K562 (cell line): Measurements from ENCODE around the gene THG1L. TPM values are rescaled to one million over a fixed set of nuclear protein-coding genes. Genes with fewer than 3 reads are reported as not detected.
A peak's percentile ranks its signal among the peaks of the same experiment; 100 is the strongest.

Source experiments
- ADNP ChIP-seq: fragments of 200-800 bp; sonication (Bioruptor generic); IDR thresholded peaks from 2 replicates; pipeline ENCODE4 v1.6.1; 2016; ENCODE audit warnings: missing genetic modification characterization, missing compliant biosample characterization
- BRCA1 ChIP-seq, 2 experiments: fragments of 450-650 bp in 1 of 2; sonication (generic) in 1 of 2; formaldehyde crosslinking in 1 of 2; IDR thresholded peaks; 2 replicates each; pipeline versions ENCODE4 v1.5.0 to v1.6.1; 2017 to 2020; ENCODE audit warnings: mild to moderate bottlenecking in 1 of 2, missing genetic modification reagents in 1 of 2
- ESRRA ChIP-seq: fragments of 450-650 bp; IDR thresholded peaks from 2 replicates; pipeline ENCODE4 v1.6.1; 2014; ENCODE audit warnings: low read depth, mild to moderate bottlenecking, moderate library complexity, borderline replicate concordance
- GTF2F1 ChIP-seq: IDR thresholded peaks from 2 replicates; pipeline ENCODE4 v1.6.1; 2011; ENCODE audit warnings: low read depth, low read length, improper control_type of control experiment
- HDAC6 ChIP-seq: IDR thresholded peaks from 2 replicates; pipeline ENCODE4 v1.6.1; 2012; ENCODE audit warnings: low read depth, mild to moderate bottlenecking, control low read depth, inconsistent platforms, low read length, moderate library complexity
- HEY1 ChIP-seq: fragments of 250-450 bp; sonication (Bioruptor Pico); IDR thresholded peaks from 2 replicates; pipeline ENCODE4 v1.5.0; 2020; ENCODE audit warnings: mild to moderate bottlenecking, moderate library complexity, borderline replicate concordance
- PHF20 ChIP-seq: fragments of 450-650 bp; IDR thresholded peaks from 2 replicates; pipeline ENCODE4 v1.6.1; 2018; ENCODE audit not compliant: partially characterized antibody
- POLR3A ChIP-seq: IDR thresholded peaks from 2 replicates; pipeline ENCODE4 v1.6.1; 2011; ENCODE audit warnings: borderline replicate concordance, mild to moderate bottlenecking, moderate library complexity; ENCODE audit not compliant: insufficient read length, insufficient read depth; ENCODE audit errors: extremely low read depth
- PYGO2 ChIP-seq: fragments of 450-650 bp; IDR thresholded peaks from 2 replicates; pipeline ENCODE4 v1.6.1; 2016; ENCODE audit warnings: mild to moderate bottlenecking, missing genetic modification characterization, moderate library complexity, missing compliant biosample characterization
- RBBP5 ChIP-seq: fragments of 200-600 bp; sonication (generic); IDR thresholded peaks from 2 replicates; pipeline ENCODE4 v1.6.1; 2012; ENCODE audit warnings: borderline replicate concordance, mild to moderate bottlenecking, low read length, control low read depth, inconsistent platforms; ENCODE audit not compliant: insufficient read depth, poor library complexity, severe bottlenecking
- SAFB ChIP-seq: fragments of 200-400 bp; formaldehyde crosslinking; IDR thresholded peaks from 2 replicates; pipeline ENCODE4 v1.6.1; 2017; ENCODE audit warnings: low read depth, low read length, borderline replicate concordance
- SMARCE1 ChIP-seq: fragments of 450-650 bp; IDR thresholded peaks from 2 replicates; pipeline ENCODE4 v1.7.1; 2016; ENCODE audit warnings: mild to moderate bottlenecking
- ZFP1 ChIP-seq: fragments of 450-650 bp; formaldehyde crosslinking; IDR thresholded peaks from 2 replicates; pipeline ENCODE4 v1.4.0; 2020; ENCODE audit warnings: mild to moderate bottlenecking, mixed read lengths
- ZFP30 ChIP-seq: fragments of 250-450 bp; sonication (Bioruptor Pico); IDR thresholded peaks from 2 replicates; pipeline ENCODE4 v1.8.0; 2022; ENCODE audit warnings: moderate library complexity, mild to moderate bottlenecking, inconsistent platforms, borderline replicate concordance
- ZNF324 ChIP-seq: fragments of 250-450 bp; sonication (Bioruptor Pico); IDR thresholded peaks from 2 replicates; pipeline ENCODE4 v1.4.0; 2020; ENCODE audit warnings: mild to moderate bottlenecking
- ZNF384 ChIP-seq: IDR thresholded peaks from 2 replicates; pipeline ENCODE4 v1.6.1; 2012; ENCODE audit warnings: low read depth, low read length, improper control_type of control experiment
- ZNF584 ChIP-seq: fragments of 200-800 bp; sonication (Bioruptor generic); IDR thresholded peaks from 2 replicates; pipeline ENCODE4 v1.6.1; 2016; ENCODE audit warnings: low read depth, mild to moderate bottlenecking, missing genetic modification characterization, missing compliant biosample characterization
- ZNF780A ChIP-seq: fragments of 250-450 bp; sonication (Bioruptor Pico); IDR thresholded peaks from 2 replicates; pipeline ENCODE4 v1.5.0; 2021; ENCODE audit warnings: mild to moderate bottlenecking
- polyA plus RNA-seq, 8 experiments: library from polyadenylated mRNA; depleted of rRNA in 4 of 8; stranded (reverse) in 5 of 8; unstranded in 3 of 8; fragments of >200 nt; fragmentation: Nextera tagmentation in 2 of 8; fragmentation: Illumina TruSeq in 1 of 8; extraction: Ambion mirVana in 2 of 8; extraction: Trizol in 1 of 8; gene quantifications; 2 replicates each; pipeline versions ENCODE4 v1.2.1 to v1.2.3, GENCODE V29; 2011 to 2014; ENCODE audit warnings: inconsistent platforms in 1 of 8, missing spikeins in 1 of 8
- total RNA-seq, 7 experiments: library from RNA; depleted of rRNA in 6 of 7; stranded (reverse); fragments of >200 nt in 6 of 7; fragmentation: Illumina TruSeq in 2 of 7; extraction: Trizol in 2 of 7; gene quantifications; 2 replicates each; pipeline versions ENCODE4 v1.2.1 to v1.2.3, GENCODE V29; 2011 to 2021; ENCODE audit warnings: low replicate concordance in 1 of 7
- TF ChIP-seq, protein P1 (sequence below): sonication (generic); formaldehyde crosslinking; IDR thresholded peaks from 2 replicates; pipeline ENCODE4 v1.8.0; 2022; ENCODE audit warnings: mild to moderate bottlenecking, missing genetic modification reagents
- TF ChIP-seq, protein P2 (sequence below): sonication (generic); formaldehyde crosslinking; IDR thresholded peaks from 2 replicates; pipeline ENCODE4 v1.8.0; 2022; ENCODE audit warnings: mild to moderate bottlenecking, missing genetic modification reagents
- TF ChIP-seq, protein P3 (sequence below): fragments of 250-450 bp; sonication (Bioruptor Pico); IDR thresholded peaks from 2 replicates; pipeline ENCODE4 v1.5.1; 2021; ENCODE audit warnings: mild to moderate bottlenecking
- TF ChIP-seq, protein P4 (sequence below): sonication (generic); formaldehyde crosslinking; IDR thresholded peaks from 2 replicates; pipeline ENCODE4 v1.8.1; 2023; ENCODE audit warnings: mild to moderate bottlenecking, missing genetic modification reagents

THG1L gene
- total and polyA plus RNA-seq, 9 of the 15 experiments (the other 6 are each of a cell fraction or from before 2014, with no cell fraction given): 21.8 to 40.7 (median 28.0) TPM

DNA sequence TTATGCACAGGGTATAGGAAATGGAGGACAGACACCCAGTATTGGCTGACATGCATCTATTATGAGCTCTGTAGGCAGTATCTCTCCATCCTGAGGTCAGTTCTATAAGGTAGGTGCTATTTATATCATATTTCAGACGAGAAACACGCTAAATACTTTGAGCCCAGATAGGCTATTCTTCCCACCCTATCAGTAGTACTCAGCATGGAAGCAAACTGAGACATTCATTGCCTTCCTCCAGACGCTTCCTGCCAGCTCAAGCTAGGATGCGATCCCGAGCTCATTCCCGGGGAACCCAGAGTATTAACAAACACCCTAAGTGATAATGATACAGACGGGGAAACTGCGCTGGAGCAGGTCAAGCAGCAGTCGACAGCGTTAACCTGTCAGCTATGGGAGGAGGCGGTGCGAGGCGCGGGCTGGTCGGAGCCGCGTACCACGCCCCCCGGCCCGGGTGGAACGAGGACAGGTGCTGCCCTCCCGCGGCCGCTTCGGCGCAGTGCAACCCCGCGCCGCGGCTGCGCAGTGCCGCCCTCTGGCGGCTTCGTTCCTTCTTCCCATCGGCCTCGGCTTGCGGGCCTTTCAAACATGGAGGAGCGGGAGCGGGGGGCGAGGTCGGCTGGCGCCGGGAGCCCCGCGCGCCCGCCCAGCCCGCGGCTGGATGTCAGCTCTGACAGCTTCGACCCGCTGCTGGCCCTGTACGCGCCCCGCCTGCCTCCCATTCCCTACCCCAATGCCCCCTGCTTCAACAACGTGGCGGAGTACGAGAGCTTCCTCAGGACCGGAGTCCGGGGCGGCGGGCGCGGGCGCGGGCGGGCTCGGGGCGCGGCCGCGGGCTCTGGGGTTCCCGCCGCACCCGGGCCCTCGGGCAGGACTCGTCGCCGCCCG is 12.2 kb downstream of the THG1L start, which contains the start of gene LSM11 (continued):
- TF ChIP-seq HEY1 (CRISPR knock-in tag) (no peak), ZNF384 (peak; percentile 41; the same call in 1 of the 2 replicates), RBBP5 (peak; percentile 44), ZNF324 (no peak), ADNP (no peak), ESRRA (peak; percentile 38; the same call in 1 of the 2 replicates), GTF2F1 (no peak), ZNF584 (CRISPR knock-in tag) (no peak), ZNF780A (CRISPR knock-in tag) (no peak), PYGO2 (no peak), SAFB (no peak), PHF20 (no peak), POLR3A (no peak), HDAC6 (no peak), BRCA1 (IDR thresholded peaks at IDR 0.05) (no peak), BRCA1 (CRISPR knock-in tag; IDR thresholded peaks at IDR 0.05) (no peak), ZFP30 (CRISPR knock-in tag) (no peak), SMARCE1 (no peak), ZFP1 (CRISPR knock-in tag) (no peak)
- TF ChIP-seq, protein P1, sequence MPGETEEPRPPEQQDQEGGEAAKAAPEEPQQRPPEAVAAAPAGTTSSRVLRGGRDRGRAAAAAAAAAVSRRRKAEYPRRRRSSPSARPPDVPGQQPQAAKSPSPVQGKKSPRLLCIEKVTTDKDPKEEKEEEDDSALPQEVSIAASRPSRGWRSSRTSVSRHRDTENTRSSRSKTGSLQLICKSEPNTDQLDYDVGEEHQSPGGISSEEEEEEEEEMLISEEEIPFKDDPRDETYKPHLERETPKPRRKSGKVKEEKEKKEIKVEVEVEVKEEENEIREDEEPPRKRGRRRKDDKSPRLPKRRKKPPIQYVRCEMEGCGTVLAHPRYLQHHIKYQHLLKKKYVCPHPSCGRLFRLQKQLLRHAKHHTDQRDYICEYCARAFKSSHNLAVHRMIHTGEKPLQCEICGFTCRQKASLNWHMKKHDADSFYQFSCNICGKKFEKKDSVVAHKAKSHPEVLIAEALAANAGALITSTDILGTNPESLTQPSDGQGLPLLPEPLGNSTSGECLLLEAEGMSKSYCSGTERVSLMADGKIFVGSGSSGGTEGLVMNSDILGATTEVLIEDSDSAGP: no peak
- TF ChIP-seq, protein P2, sequence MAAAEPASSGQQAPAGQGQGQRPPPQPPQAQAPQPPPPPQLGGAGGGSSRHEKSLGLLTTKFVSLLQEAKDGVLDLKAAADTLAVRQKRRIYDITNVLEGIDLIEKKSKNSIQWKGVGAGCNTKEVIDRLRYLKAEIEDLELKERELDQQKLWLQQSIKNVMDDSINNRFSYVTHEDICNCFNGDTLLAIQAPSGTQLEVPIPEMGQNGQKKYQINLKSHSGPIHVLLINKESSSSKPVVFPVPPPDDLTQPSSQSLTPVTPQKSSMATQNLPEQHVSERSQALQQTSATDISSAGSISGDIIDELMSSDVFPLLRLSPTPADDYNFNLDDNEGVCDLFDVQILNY: no peak
- TF ChIP-seq, protein P3, sequence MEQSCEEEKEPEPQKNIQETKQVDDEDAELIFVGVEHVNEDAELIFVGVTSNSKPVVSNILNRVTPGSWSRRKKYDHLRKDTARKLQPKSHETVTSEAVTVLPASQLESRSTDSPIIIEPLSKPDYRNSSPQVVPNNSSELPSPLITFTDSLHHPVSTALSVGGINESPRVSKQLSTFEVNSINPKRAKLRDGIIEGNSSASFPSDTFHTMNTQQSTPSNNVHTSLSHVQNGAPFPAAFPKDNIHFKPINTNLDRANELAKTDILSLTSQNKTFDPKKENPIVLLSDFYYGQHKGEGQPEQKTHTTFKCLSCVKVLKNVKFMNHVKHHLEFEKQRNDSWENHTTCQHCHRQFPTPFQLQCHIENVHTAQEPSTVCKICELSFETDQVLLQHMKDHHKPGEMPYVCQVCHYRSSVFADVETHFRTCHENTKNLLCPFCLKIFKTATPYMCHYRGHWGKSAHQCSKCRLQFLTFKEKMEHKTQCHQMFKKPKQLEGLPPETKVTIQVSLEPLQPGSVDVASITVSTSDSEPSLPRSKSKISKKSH (CRISPR knock-in tag): no peak
- TF ChIP-seq, protein P4, sequence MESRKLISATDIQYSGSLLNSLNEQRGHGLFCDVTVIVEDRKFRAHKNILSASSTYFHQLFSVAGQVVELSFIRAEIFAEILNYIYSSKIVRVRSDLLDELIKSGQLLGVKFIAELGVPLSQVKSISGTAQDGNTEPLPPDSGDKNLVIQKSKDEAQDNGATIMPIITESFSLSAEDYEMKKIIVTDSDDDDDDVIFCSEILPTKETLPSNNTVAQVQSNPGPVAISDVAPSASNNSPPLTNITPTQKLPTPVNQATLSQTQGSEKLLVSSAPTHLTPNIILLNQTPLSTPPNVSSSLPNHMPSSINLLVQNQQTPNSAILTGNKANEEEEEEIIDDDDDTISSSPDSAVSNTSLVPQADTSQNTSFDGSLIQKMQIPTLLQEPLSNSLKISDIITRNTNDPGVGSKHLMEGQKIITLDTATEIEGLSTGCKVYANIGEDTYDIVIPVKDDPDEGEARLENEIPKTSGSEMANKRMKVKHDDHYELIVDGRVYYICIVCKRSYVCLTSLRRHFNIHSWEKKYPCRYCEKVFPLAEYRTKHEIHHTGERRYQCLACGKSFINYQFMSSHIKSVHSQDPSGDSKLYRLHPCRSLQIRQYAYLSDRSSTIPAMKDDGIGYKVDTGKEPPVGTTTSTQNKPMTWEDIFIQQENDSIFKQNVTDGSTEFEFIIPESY (CRISPR knock-in tag): peak; percentile 77
